NB4 (cell line): ENCODE results near the gene ROBO2.

Source experiments
- CTCF ChIP-seq: IDR thresholded peaks from one replicate; pipeline ENCODE4 v1.5.1; 2012; ENCODE audit warnings: low read depth, low read length
- MAX ChIP-seq: IDR thresholded peaks from 2 replicates; pipeline ENCODE4 v1.6.1; 2011; ENCODE audit warnings: low read depth, low read length
- MYC ChIP-seq: IDR thresholded peaks from 2 replicates; pipeline ENCODE4 v1.6.1; 2011; ENCODE audit warnings: low read depth, low read length
- POLR2A ChIP-seq: IDR thresholded peaks from 2 replicates; pipeline ENCODE4 v1.6.1; 2011; ENCODE audit warnings: mild to moderate bottlenecking; ENCODE audit not compliant: insufficient read length; ENCODE audit errors: extremely low read depth

GRCh38 chr3:77222701-77223100 is 182.8 kb downstream of the ROBO2 start:
- TF ChIP-seq POLR2A (no peak), CTCF (no peak), MAX (no peak), MYC (no peak)
